Esophagus (tissue), 2 donors: Measurements from ENCODE around the gene ENDOV. TPM values are rescaled to one million over a fixed set of nuclear protein-coding genes. Genes with fewer than 3 reads are reported as not detected.

Source experiments
- H3K27ac ChIP-seq, 2 donors: one replicate each; pipeline ENCODE4 v1.5.1; 2013; ENCODE audit warnings: low read depth in 2 of 2, mild to moderate bottlenecking in 2 of 2, inconsistent platforms in 1 of 2, low read length in 1 of 2, moderate library complexity in 1 of 2
- H3K27me3 ChIP-seq, 2 donors: one replicate each; pipeline ENCODE4 v1.6.1; 2013; ENCODE audit warnings: low read length in 2 of 2, control low read depth in 1 of 2, mild to moderate bottlenecking in 1 of 2; ENCODE audit not compliant: insufficient read depth in 2 of 2, control insufficient read depth in 1 of 2
- H3K36me3 ChIP-seq, 2 donors: one replicate each; pipeline ENCODE4 v1.6.1; 2013; ENCODE audit warnings: low read length in 1 of 2; ENCODE audit not compliant: control insufficient read depth in 2 of 2, insufficient read depth in 2 of 2
- H3K4me1 ChIP-seq, 2 donors: one replicate each; pipeline ENCODE4 v1.6.1; 2013; ENCODE audit warnings: low read length in 1 of 2; ENCODE audit not compliant: control insufficient read depth in 2 of 2, insufficient read depth in 2 of 2
- H3K4me3 ChIP-seq, 2 donors: one replicate each; pipeline ENCODE4 v1.5.1; 2013; ENCODE audit warnings: low read length in 2 of 2, mild to moderate bottlenecking in 2 of 2, low read depth in 1 of 2, moderate library complexity in 1 of 2
- H3K9me3 ChIP-seq, 2 donors: one replicate each; pipeline ENCODE4 v1.6.1; 2013; ENCODE audit warnings: mild to moderate bottlenecking in 2 of 2, low read depth in 1 of 2, low read length in 1 of 2, moderate library complexity in 1 of 2; ENCODE audit not compliant: control insufficient read depth in 2 of 2, insufficient read depth in 1 of 2
- WGBS, 2 donors: extraction: QIAGEN DNeasy Blood & Tissue Kit; methylation state at CpG; one replicate each; pipeline ENCODE4 v1.1.7; 2013; 5-methylcytosine and 5-hydroxymethylcytosine counted together
- polyA plus RNA-seq, 2 donors: library from polyadenylated mRNA; stranded (reverse); fragments of 200-250 nt; gene quantifications; one replicate each; pipeline ENCODE4 v1.2.3, GENCODE V29; 2013
- donor health status: healthy with polysubstance abuse.
- donor health status: Bipolar disorder and iron deficiency.

ENDOV gene
- polyA plus RNA-seq, 2 donors, result 10.8 to 11.9 TPM

DNA sequence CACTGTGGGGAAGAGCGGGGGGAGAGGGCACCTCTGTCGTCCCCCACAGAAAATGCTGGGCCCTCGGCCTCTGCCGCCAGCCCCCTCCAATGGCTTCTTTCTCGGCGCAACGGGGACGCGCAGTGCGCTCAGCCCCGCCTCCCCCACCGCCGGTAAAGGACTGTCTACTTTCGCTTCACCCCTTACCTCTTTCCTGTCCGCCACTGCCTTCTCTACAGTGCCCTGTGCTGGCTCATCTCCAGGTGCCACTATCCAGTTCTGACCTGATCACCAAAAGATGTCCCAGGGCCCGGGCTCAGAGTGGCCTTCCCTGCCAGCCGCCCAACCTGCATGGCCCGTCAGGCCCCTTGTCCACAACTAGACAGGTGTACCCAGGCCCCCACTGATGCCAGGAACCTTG, 7.3 kb downstream of the ENDOV start:
- Histone ChIP-seq H3K9me3 (no peaks in the 10 kb centered on the region), H3K36me3 (peaks cover 0 to 14% of the 10 kb centered on the region in 2 donors), H3K4me1 (peaks cover 0 to 7% of the 10 kb centered on the region in 2 donors), H3K4me3 (no peak overlapping the region), H3K27me3 (no peaks in the 10 kb centered on the region), H3K27ac (no peak overlapping the region)
- WGBS, 2 donors, result 84 to 85% methylated on average over 18 of the region's 18 CpGs

GRCh38 chr17:80422981-80423380, 8.0 kb downstream of the ENDOV start:
- Histone ChIP-seq H3K4me1 (peaks cover 0 to 7% of the 10 kb centered on the region in 2 donors), H3K4me3 (no peak overlapping the region), H3K27ac (no peak overlapping the region), H3K9me3 (no peaks in the 10 kb centered on the region), H3K27me3 (no peaks in the 10 kb centered on the region), H3K36me3 (peaks cover 0 to 7% of the 10 kb centered on the region in 2 donors)
- WGBS, 2 donors, result 67% methylated on average over 20 of the region's 20 CpGs

DNA sequence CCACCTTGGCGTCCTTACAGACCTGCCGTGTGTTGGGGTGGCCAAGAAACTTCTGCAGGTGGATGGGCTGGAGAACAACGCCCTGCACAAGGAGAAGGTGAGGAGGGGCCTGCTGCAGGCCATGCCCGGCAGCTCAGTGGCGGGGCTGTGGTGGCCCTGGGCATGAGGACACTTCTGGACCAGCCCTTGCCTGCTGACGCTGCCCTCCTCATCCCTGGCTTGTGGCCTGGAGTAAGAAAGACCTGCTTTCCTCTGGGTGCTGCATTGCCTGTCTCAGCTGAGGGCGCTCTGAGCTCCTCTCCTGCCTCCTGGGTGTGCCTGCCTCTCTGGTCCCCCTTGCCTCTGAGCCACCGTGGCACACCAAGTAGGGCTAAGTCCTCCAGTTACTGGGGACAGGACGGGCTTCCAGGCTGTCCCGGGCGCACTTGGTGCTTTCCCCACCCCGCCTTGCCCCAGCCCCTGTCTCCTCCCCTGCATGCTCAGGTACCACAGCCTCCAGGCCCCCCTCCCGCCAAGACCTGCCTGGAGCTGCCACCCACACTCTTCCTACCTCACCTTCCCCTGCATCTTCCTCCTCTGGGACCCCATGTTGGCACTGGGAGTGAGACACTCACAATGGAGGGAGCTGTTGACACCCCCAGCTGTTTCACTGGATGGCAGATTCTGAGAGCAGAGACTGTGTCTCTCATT, 8.7 kb downstream of the ENDOV start:
- Histone ChIP-seq H3K27me3 (no peaks in the 10 kb centered on the region), H3K9me3 (no peaks in the 10 kb centered on the region), H3K36me3 (peaks cover 0 to 5% of the 10 kb centered on the region in 2 donors), H3K4me1 (peaks cover 0 to 7% of the 10 kb centered on the region in 2 donors), H3K4me3 (no peak overlapping the region), H3K27ac (no peak overlapping the region)
- whole genome bisulfite sequencing, 2 donors, result 61 to 62% methylated on average over 13 of the region's 13 CpGs

DNA sequence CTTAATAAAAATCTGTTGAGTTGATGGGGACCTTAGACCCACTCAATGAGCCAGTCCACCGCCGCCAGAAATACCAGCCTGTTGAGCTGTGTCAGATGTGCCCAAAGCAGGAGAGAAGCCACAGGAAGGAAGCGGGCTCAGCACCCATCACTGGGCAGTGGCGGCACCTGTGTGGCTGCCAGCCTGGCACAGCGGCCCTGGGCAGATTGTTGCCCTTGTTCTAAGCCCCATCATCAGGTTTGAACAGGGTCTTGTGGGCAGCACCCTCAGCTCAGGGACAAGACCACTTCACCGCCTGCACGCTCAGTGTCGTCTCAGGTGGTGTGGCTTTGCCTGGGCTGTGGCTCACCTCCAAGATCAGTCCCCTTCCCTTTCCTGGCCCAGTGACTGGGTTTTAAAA, 9.3 kb downstream of the ENDOV start:
- 76 to 78% methylated on average over 8 of the region's 8 CpGs for WGBS, 2 donors
- H3K9me3 ChIP-seq, result no peaks in the 10 kb centered on the region
- no peak overlapping the region for H3K4me3 ChIP-seq
- H3K4me1 ChIP-seq, result peaks cover 0 to 7% of the 10 kb centered on the region in 2 donors
- no peaks in the 10 kb centered on the region for H3K27me3 ChIP-seq
- peaks cover 0 to 4% of the 10 kb centered on the region in 2 donors for H3K36me3 ChIP-seq
- H3K27ac ChIP-seq, result no peak overlapping the region

- no peaks in the 10 kb centered on the region for H3K27me3 ChIP-seq
- no peaks in the 10 kb centered on the region for H3K9me3 ChIP-seq
- H3K27ac ChIP-seq, result no peak overlapping the region
- no peak overlapping the region for H3K4me3 ChIP-seq
- peaks cover 0 to 7% of the 10 kb centered on the region in 2 donors for H3K4me1 ChIP-seq
- 82 to 84% methylated on average over 27 of the region's 27 CpGs for WGBS, 2 donors
- H3K36me3 ChIP-seq, result no peaks in the 10 kb centered on the region
Observed at GRCh38 chr17:80424878-80425765, 10.2 kb downstream of the ENDOV start.

- WGBS, 2 donors, result 83 to 84% methylated on average over 9 of the region's 9 CpGs
- no peak overlapping the region for H3K4me3 ChIP-seq
- no peaks in the 10 kb centered on the region for H3K9me3 ChIP-seq
- no peaks in the 10 kb centered on the region for H3K36me3 ChIP-seq
- no peak overlapping the region for H3K27ac ChIP-seq
- no peaks in the 10 kb centered on the region for H3K27me3 ChIP-seq
- peaks cover 0 to 7% of the 10 kb centered on the region in 2 donors for H3K4me1 ChIP-seq
Observed at GRCh38 chr17:80425835-80426426, 11.0 kb downstream of the ENDOV start.

DNA sequence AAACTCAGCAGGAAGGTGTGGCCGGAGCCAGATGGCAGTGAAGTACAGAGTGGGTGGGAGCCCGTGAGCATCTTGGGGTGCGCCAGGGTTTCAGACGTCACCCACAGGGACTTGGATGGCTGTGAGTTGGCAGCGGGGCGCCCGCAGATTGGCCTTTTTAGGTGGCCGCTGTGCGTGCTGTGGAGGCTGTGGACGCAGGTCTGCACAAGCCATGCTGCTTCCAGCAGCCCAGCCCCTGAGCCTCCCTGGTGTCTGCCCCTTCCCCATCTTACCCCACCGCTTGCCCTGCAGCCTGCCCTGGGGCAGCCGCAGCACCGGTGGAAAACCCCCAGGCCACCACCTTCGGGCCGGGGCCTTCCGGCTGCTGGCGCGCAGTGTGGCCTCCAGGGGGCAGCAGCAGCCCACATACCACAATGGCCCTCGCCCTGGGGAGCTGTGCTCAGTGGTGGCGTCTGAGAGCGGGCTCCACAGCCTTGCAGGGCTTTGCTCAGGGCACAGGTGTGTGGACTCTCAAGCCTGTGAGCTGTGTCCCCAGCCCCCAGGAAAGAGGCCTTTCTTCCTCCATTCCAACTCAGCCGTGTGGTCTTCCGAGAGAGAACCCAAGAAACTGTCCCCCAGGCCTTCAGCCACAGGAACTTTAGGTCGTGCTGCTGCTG, 11.8 kb downstream of the ENDOV start:
- 34 to 36% methylated on average over 23 to 24 of the region's 24 CpGs for WGBS, 2 donors
- Histone ChIP-seq H3K27ac (no peak overlapping the region), H3K4me3 (no peak overlapping the region), H3K4me1 (peaks cover 0 to 7% of the 10 kb centered on the region in 2 donors), H3K9me3 (no peaks in the 10 kb centered on the region), H3K27me3 (no peaks in the 10 kb centered on the region), H3K36me3 (no peaks in the 10 kb centered on the region)

- Histone ChIP-seq H3K27ac (no peak overlapping the region), H3K9me3 (no peaks in the 10 kb centered on the region), H3K4me1 (peaks cover 0 to 7% of the 10 kb centered on the region in 2 donors), H3K4me3 (no peak overlapping the region), H3K27me3 (no peaks in the 10 kb centered on the region), H3K36me3 (no peaks in the 10 kb centered on the region)
- WGBS, 2 donors, result 88 to 89% methylated on average over 26 to 27 of the region's 27 CpGs
Observed at GRCh38 chr17:80427366-80428282, 12.7 kb downstream of the ENDOV start.
